Astrocyte (in vitro differentiated cells and primary cell): Measurements from ENCODE around the gene SPATA31C1.

ENCODE experiments used
- CTCF ChIP-seq: IDR thresholded peaks from 2 replicates; pipeline ENCODE4 v1.5.1; 2011; ENCODE audit warnings: low read depth, mild to moderate bottlenecking, inconsistent platforms, low read length, moderate library complexity; ENCODE audit not compliant: insufficient read depth
- EZH2 ChIP-seq: IDR thresholded peaks from 2 replicates; pipeline ENCODE4 v1.6.1; 2012; ENCODE audit warnings: mild to moderate bottlenecking, low read length, inconsistent platforms; ENCODE audit not compliant: insufficient read depth

GRCh38 chr9:87869082-87869481, 48.7 kb upstream of the SPATA31C1 start:
- TF ChIP-seq CTCF (no peak), EZH2 (no peak)
